Pons (tissue), 1 donor: ENCODE data around the gene TMEM236.
"Not testable (repeated sequence)": the region's sequence is repeated elsewhere in the genome, so short reads cannot be mapped to it uniquely, and the experiment has no call there.

Experiments used
- DNase-seq: peaks from one replicate; pipeline ENCODE4 v3.0.0-alpha.2; 2016; ENCODE audit warnings: low spot score

Gene TMEM236

GRCh38 chr10:17751781-17752445, at the start of gene TMEM236:
TMEM236 (plus strand) TSS chr10:17752201; CDS start chr10:17752296, 95 bp downstream.
- no peak for DNase-seq

- DNase-seq: no peak
Measured at GRCh38 chr10:17703706-17704105, 48.3 kb upstream of the TMEM236 start.

- DNase-seq: no peak
Measured at GRCh38 chr10:17708821-17709220, 43.2 kb upstream of the TMEM236 start.

DNA sequence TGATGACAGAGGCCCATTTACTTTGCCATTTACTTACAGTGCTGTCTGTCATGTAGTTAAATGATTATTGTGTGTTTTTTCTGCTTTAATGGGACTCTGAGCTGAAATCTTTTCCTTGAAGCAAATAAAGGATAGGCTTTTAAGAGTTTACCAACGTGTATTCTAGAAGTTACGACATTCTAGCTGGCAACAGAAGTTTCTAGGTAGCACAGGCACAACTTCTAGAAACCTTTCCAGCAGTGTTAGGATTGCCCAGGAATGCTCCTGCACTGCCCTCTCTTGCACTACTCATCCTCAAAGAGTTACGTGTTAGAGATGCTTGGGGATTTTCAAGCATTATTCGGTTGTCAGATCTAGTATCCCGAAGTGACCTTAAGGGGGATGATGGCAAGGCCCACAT, 42.5 kb upstream of the TMEM236 start:
- DNase-seq: no peak

GRCh38 chr10:17710181-17710580, 41.8 kb upstream of the TMEM236 start:
- no peak for DNase-seq

- no peak for DNase-seq
Measured at GRCh38 chr10:17712053-17712452, 39.9 kb upstream of the TMEM236 start.

DNA sequence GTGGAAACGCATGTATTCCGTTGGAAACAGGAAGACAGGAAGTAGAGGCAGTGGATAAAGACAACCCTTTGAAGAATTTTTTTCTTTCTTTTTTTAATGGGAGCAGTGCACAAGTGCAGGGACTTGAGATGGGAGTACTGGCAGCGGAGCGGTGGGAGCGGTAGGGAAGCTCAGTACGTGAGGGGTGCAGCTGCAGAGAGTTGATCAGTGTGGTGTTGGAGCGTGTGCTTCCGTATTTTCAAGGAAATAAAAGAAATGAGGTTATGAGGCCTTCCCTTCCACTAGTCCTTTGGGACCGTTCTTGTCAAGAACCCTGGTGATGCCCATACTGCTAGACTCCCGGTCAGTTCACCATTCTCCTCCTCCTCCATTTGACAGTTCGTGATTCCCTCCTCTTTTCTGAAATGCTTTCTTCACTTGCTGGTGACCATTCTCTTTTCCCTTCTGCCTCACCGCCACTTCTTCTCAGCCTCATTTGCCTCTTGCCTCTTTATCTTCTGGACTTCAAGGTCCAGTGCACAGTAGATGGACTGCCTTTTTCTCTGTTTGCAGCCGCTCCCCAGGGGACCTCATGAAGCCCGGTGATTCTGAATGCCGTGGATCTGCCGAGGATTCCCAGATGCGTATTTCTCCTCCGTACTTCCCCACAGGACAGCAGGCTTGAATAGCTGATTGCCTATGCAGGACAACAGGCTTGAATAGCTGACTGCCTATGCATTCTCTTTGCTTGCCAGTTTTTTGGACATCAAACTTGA, 39.1 kb upstream of the TMEM236 start:
- peak; percentile 30 for DNase-seq

- DNase-seq: no peak
Measured at GRCh38 chr10:17713758-17714157, 38.2 kb upstream of the TMEM236 start.

GRCh38 chr10:17716161-17716560, 35.8 kb upstream of the TMEM236 start:
- no peak for DNase-seq

GRCh38 chr10:17722317-17723014, 29.5 kb upstream of the TMEM236 start:
- DNase-seq: not testable (repeated sequence)

GRCh38 chr10:17725703-17726102, 26.3 kb upstream of the TMEM236 start:
- no peak for DNase-seq

GRCh38 chr10:17729630-17730029, 22.4 kb upstream of the TMEM236 start:
- no peak for DNase-seq

DNA sequence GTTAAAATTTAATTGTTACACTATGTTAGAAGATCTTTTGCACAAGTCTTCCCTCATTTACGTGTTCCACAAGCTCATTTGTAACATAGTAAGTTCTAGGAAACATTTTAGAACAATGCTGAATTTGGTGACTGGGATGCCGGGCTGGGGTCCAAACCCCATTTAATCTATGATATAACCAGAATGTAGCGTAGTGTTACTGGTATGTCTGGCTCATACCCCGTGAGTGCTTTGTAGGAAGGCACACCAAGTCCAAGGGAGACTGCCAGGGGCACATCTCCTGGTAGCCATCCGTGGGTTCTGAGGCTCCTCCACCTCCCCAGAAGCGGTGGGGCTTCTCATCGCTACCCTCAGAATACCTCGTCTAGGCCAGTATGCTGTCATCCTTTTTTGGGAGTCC, 21.3 kb upstream of the TMEM236 start:
- DNase-seq: no peak

DNA sequence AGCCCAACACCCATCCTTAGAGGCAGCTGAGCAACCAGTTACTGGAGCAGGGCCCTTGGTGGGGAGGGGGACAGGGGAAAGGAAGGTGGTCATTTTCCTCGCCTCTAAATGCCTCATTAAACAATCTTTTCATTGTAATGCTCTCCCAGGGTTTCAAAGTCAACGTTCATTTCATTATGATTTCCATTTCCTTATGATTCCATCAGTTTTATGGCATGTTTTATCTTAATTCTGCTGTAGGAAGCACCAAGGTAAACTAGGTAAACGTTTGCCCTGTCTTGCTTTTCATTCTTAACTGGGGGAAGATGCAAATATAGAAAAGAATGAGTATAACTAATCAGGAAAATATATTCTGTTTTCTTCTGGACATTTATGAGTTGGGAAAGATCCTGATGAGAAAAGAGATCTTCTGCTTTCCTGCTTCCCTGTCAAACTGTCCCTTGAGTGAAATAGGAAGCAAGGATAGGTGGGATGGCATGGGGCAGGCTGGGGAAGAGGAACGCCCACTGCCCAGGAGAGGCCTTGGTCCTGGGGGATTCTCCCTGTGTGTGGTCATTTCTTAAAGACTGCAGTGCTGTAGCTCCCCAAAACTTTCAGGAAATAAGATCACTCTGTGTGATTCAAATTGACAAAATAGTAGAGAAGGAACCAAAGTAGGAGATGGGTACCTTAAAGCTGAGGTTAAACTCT, 20.5 kb upstream of the TMEM236 start:
- DNase-seq: no peak

DNA sequence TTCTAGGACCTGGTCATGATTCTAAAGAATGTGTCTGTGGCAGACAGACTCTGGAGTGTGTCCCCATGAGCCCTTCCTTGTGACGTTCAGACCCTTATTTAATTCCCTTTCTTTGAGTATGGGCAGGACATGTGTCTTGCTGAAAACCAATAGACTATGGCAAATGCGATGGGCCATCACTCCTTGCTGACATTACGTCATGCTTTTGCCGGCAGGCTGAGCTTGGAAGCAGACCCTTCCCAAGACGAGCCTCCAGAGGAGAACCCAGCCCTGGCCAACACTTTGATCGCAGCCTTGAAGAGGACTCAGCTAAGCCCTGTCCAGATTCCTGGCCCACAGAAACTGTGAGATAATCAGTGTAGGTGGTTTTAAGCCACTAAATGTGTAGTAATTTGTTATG, 18.4 kb upstream of the TMEM236 start:
- no peak for DNase-seq

DNA sequence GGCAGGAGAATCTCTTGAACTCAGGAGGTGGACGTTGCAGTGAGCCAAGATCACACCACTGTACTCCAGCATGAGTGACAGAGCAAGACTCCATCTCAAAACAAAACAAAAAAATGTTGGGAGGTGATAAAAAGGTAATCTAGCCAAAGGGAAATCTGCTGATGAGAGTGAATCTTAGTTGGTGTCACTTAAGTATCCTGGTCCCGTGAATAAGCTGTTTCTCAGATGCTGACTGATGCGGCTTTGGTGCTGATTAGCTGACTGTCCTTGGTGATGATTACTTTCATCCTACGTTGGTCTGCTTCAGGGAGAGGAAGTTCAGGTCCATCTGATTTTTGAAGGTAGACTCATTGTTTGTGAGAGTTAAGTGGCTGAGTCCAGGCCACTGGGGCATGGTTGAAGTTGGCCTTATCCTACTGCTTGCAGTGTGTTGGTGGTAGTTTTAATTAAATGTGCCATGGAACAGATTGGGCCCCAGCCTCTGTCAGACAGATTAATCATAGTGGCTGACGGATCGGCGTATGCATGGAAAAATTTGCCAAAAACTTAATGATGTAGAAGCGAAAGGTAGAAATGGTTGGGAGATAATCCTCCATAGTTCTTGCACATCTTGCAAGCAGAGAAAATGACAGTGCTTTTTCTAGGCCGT, 17.4 kb upstream of the TMEM236 start:
- no peak for DNase-seq

DNA sequence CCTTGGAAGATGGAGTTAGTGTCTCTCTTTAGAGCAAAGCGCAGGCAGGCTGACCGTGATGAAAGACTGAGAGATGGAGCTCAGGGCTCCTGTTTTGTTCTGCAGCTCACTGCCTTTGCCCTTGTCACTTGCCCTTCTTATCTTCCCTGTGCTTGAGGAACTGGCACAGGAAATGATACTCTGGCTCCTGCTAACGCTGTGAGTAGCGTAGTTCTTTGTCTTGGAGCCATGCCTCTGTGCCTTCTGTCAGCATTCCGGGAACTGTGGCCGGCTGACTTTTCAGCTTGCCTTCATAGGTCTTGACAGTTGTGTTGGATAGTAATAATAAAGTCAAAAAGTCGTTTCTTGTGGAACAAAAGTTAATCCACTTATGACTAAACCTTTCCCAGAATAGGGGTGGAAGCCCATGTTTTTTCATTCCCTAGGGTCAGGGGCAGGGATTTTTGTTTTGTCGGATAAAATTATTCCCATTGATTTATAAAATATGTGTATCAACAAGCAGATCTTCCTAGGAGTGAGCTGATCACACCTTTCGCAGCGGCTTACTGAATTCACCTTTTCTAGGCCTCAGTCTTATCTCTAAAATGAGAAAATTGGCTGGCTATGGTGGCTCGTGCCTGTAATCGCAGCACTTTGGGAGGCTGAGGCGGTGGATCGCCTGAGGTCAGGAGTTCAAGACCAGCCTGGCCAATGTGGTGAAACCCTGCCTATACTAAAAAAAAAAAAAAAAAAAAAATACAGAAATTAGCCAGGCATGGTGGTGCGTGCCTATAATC, 16.6 kb upstream of the TMEM236 start:
- DNase-seq: peak; percentile 24

- DNase-seq: no peak
Measured at GRCh38 chr10:17736223-17736622, 15.8 kb upstream of the TMEM236 start.

GRCh38 chr10:17737027-17737965, 14.7 kb upstream of the TMEM236 start:
- peak; percentile 53 for DNase-seq

DNA sequence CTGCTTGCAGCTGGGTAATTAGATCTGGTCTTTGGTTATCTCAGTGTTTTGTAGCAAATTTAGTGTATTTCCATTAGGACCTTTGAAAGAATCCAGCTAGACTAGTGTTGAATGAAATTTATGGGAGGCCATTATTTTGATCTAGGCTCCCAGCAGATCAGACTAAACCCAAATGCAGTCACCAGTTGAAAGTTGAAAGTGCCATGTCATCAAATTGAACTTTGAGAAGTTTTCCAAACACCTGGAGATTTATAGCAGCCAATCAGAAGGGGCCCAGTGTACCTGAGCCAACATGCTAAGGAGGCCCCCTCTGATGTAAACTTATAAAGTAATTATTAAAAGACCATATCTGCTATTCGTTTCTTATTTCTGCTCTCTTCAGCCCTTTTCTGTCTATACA, 11.3 kb upstream of the TMEM236 start:
- no peak for DNase-seq
